Stomach (tissue), 4 donors: ENCODE data around the gene SORL1.

ENCODE experiments used
- CTCF ChIP-seq, 7 experiments: fragments of 450-650 bp in 4 of 7; fragments of 200-600 bp in 3 of 7; sonication (generic) in 3 of 7; IDR thresholded peaks; one replicate each; pipeline ENCODE4 v1.5.1; 2016 to 2019; ENCODE audit warnings: antibody characterized with exemption in 7 of 7, control low read depth in 2 of 7, mild to moderate bottlenecking in 1 of 7
- EP300 ChIP-seq: sonication (generic); formaldehyde crosslinking; IDR thresholded peaks from one replicate; pipeline ENCODE4 v1.6.1; 2017; ENCODE audit warnings: antibody characterized with exemption
- POLR2A ChIP-seq, 4 donors: fragments of 450-650 bp; IDR thresholded peaks; one replicate each; pipeline ENCODE4 v1.6.1; 2016; ENCODE audit warnings: antibody characterized with exemption in 4 of 4, control low read depth in 2 of 4, mild to moderate bottlenecking in 1 of 4, moderate library complexity in 1 of 4
- POLR2AphosphoS5 ChIP-seq, 3 donors: sonication (generic); formaldehyde crosslinking; IDR thresholded peaks; one replicate each; pipeline ENCODE4 v1.6.1; 2016; ENCODE audit warnings: antibody characterized with exemption in 3 of 3

DNA sequence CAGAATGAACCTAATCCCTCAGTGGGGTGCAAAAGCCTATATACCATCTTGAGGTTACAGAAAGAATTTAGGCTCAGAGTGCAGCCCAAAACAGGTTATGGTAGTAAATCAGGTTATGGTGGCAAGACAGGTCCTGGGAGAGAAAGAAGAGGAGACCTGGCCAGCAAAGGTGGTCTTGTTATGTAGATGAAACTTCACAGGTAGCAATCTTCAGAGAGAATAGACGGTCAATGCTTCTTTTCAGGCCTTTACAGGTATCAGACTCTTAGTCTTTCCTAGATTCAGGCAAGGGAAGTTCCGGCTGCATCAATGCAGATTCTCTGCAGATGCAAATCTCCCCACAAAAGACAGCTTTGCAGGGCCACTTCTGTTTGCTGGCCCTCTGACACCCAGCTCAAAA lies 45.8 kb upstream of the SORL1 start:
- TF ChIP-seq POLR2A (IDR thresholded peaks at IDR 0.05) = no peak
- no peak for TF ChIP-seq CTCF (IDR thresholded peaks at IDR 0.05)
- no peak for TF ChIP-seq POLR2AphosphoS5 (IDR thresholded peaks at IDR 0.05)
- no peak for TF ChIP-seq EP300
